A673 (cell line): ENCODE results near the gene PRDM13.

ENCODE experiments used
- EZH2 ChIP-seq: fragments of 200-600 bp; sonication (generic); IDR thresholded peaks from 2 replicates; pipeline ENCODE4 v1.6.1; 2017; ENCODE audit warnings: borderline replicate concordance, low read depth, mild to moderate bottlenecking, mixed read lengths, antibody characterized with exemption, low read length; ENCODE audit not compliant: poor library complexity, severe bottlenecking
- TF ChIP-seq, protein P1 (sequence below): fragments of 300-800, 200-600 bp; sonication (generic); conservative IDR thresholded peaks from 2 replicates; pipeline ENCODE4 v1.5.1; 2017; ENCODE audit warnings: low read depth, mild to moderate bottlenecking, antibody characterized with exemption, low read length, moderate library complexity, mixed read lengths

DNA sequence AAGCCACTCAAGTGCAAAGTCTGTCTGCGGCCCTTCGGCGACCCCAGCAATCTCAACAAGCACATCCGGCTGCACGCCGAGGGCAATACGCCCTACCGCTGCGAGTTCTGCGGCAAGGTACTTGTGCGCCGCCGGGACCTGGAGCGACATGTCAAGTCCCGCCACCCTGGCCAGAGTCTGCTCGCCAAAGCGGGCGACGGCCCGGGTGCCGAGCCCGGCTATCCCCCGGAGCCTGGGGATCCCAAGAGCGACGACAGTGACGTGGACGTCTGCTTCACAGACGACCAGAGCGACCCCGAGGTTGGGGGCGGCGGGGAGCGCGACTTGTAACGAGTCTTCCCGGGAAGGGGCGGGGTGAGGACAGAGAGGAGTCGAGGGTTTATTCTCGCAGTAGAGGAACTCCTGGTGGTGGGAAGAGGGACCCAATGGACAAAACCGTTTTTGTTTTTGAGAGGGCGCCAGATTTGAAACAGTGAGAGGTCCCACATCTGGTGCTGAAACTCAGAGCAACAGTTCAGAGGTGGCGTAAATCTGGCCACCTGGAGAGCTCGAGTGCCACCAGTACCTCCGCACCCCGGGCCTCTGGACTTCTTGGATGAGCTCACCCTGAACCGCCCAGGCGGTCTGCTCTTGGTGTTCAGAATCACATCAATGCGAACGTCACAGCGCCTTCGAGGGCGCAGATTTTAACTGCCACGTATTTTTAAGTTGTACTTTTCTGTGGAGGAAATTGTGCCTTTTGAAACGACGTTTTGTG is 8.0 kb downstream of the PRDM13 start:
- TF ChIP-seq, protein P1, sequence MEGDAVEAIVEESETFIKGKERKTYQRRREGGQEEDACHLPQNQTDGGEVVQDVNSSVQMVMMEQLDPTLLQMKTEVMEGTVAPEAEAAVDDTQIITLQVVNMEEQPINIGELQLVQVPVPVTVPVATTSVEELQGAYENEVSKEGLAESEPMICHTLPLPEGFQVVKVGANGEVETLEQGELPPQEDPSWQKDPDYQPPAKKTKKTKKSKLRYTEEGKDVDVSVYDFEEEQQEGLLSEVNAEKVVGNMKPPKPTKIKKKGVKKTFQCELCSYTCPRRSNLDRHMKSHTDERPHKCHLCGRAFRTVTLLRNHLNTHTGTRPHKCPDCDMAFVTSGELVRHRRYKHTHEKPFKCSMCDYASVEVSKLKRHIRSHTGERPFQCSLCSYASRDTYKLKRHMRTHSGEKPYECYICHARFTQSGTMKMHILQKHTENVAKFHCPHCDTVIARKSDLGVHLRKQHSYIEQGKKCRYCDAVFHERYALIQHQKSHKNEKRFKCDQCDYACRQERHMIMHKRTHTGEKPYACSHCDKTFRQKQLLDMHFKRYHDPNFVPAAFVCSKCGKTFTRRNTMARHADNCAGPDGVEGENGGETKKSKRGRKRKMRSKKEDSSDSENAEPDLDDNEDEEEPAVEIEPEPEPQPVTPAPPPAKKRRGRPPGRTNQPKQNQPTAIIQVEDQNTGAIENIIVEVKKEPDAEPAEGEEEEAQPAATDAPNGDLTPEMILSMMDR: no peak
- TF ChIP-seq EZH2: peak; percentile 77
